ENCODE measurements around the gene ASB10.

Gene ASB10

DNA sequence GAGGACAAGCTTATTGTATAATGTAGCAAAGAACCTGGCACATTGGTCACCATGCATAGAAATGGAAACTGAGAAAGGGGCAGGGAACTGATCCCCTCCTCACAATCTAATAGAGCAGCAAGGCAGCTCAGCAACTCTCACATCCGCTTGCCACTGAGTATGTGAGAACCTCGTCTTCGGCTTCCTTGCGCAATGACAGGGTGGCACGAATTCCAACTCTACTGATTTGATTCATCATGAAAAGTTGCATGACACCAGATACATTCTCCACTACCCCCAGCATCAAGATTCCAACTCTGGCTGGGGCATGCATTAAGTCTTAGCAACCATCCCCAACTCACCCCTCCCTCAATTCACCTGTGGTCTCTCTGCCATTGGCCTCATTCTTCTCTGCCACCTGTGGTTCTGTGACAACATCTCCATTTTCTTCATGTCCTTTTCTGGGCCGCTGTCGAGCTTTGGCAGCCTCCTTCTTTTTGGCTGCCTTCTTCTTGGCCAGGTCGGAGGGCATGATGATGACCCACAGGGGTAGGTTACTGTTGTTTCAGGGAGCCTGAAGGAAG, 39.0 kb upstream of the ASB10 start:
- no peak for TF ChIP-seq CTCF (conservative IDR thresholded peaks at IDR 0.05; ENCODE audit: low read depth, low read length)
- DNase-seq (ENCODE audit: low read depth) = no peak
- H3K4me3 ChIP-seq (ENCODE audit: low read length) = peak overlapping the region; percentile 87

- TF ChIP-seq CTCF (conservative IDR thresholded peaks at IDR 0.05; ENCODE audit: low read depth, low read length) = no peak
- H3K4me3 ChIP-seq (ENCODE audit: low read length) = no peak overlapping the region
- no peak for DNase-seq (ENCODE audit: low read depth)
These were observed 36.7 kb upstream of the ASB10 start for GRCh38 chr7:151223728-151224127.

- no peak for TF ChIP-seq CTCF (conservative IDR thresholded peaks at IDR 0.05; ENCODE audit: low read depth, low read length)
- no peak overlapping the region for H3K4me3 ChIP-seq (ENCODE audit: low read length)
These were observed 31.1 kb upstream of the ASB10 start for GRCh38 chr7:151218170-151218569.

GRCh38 chr7:151215396-151215795, 28.3 kb upstream of the ASB10 start:
- H3K4me3 ChIP-seq (ENCODE audit: low read length) = no peak overlapping the region
- no peak for TF ChIP-seq CTCF (conservative IDR thresholded peaks at IDR 0.05; ENCODE audit: low read depth, low read length)

More at GRCh38 chr7:151218170-151218569, 31.1 kb upstream of the ASB10 start:
- DNase-seq (ENCODE audit: low read depth) = no peak

DNA sequence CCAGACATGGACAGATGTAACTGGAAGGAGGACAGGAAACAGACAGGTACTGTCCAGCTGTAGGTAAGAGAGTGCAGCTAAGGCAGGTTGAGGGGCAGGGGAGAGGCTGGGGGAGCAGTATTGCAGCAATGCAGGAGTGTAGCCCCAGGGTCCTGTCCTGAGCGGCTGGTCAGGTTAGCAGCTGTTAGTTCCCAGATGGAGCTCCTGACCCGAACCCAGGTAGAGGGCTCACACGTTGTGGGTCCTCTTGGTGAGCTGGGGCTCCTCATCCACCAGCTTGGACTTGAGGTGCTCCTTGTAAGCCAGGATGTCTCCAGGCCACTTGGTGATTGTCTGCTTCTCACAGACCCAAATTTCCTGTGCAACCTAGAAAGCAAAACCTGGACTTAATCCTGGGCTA, 26.8 kb upstream of the ASB10 start:
- no peak for DNase-seq (ENCODE audit: low read depth)
- TF ChIP-seq CTCF (conservative IDR thresholded peaks at IDR 0.05; ENCODE audit: low read depth, low read length) = no peak
- no peak overlapping the region for H3K4me3 ChIP-seq (ENCODE audit: low read length)

More at GRCh38 chr7:151215396-151215795, 28.3 kb upstream of the ASB10 start:
- no peak for DNase-seq (ENCODE audit: low read depth)

- DNase-seq (ENCODE audit: low read depth) = no peak
- H3K4me3 ChIP-seq (ENCODE audit: low read length) = no peak overlapping the region
- TF ChIP-seq CTCF (conservative IDR thresholded peaks at IDR 0.05; ENCODE audit: low read depth, low read length) = no peak
These were observed 25.6 kb upstream of the ASB10 start for GRCh38 chr7:151212626-151213025.

DNA sequence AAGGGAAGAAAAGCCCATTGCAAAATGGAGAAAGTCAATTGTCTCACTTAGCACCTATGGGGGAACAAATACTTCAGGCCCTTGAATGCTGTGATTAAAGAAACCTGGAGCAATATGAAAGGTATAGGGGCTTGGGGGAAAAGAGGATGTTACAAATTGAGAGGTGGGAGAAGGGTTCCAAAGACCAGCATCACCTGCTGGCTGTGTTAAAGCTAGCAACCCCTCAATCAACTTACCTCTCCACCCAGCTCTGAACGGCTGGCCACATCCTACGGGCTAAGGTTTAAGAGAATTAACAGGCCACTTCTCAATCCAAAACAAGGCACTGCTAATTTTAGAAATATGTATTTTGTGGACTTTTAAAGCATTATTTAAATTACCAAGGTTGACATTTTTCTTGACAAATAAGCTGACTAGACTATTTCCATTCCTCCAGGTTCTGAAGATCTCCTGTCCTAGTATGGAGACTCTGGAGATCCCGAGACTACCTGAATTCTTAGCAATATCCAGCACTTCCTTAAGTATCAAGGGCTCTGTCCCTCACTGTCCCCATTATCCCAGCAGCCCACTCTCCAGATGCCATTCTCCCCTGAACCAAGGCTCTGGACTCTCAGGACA, 24.2 kb upstream of the ASB10 start:
- DNase-seq (ENCODE audit: low read depth) = no peak
- no peak for TF ChIP-seq CTCF (conservative IDR thresholded peaks at IDR 0.05; ENCODE audit: low read depth, low read length)
- H3K4me3 ChIP-seq (ENCODE audit: low read length) = no peak overlapping the region
